GDM1 (cell line): ENCODE measurements around the gene HBS1L.

Experiments used
- DNase-seq: peaks from one replicate; lab custom pipeline; 2025; lab: John Stamatoyannopoulos, UW

HBS1L gene

GRCh38 chr6:134999107-134999506 is 55.5 kb downstream of the HBS1L start:
- no peak for DNase-seq

GRCh38 chr6:134997133-134997995 is 57.3 kb downstream of the HBS1L start:
- no peak for DNase-seq

- no peak for DNase-seq
These were observed 59.1 kb downstream of the HBS1L start for GRCh38 chr6:134995536-134995935.

- DNase-seq = no peak
These were observed 60.2 kb downstream of the HBS1L start for GRCh38 chr6:134994431-134994830.

- no peak for DNase-seq
These were observed 62.5 kb downstream of the HBS1L start for GRCh38 chr6:134992155-134992554.

- no peak for DNase-seq
These were observed 64.4 kb downstream of the HBS1L start for GRCh38 chr6:134990262-134990661.

DNA sequence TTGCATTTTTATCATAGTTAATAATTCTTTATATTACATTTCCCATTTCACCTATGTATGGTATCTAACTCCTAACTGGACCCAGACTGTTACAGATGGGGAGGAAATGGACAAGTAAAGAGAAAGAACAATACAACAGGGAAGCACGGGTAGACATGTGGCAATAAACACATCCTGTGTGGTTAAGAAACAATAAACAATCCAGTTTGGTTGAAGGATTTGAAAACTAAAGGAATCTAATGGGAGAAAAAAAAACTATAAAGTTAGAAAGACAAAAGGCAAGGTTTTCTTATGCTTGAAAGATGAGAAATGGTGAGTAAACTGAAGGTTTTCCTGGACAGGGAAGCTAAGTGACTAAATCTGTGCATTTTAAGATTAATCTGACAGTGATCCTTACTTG is 69.8 kb downstream of the HBS1L start:
- no peak for DNase-seq

- DNase-seq = no peak
These were observed 70.8 kb downstream of the HBS1L start for GRCh38 chr6:134983823-134984222.

DNA sequence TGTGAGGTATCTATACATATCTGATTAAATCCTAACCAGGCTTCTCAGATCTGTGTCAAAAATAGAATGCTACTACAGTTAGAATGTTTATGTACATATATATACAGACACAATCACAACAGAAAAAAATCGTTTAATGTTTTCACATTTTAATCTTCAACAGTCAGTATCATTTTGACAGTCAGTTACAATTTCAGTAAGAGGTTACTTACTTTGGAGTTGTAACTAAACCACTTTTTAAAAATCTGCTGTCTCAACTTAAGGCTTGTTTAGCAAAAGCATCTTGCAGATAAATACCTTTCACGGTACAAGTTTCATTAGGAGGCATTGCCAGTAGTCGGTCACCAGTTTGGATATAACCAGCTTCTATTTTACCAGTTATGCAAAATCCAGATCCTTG is 72.5 kb downstream of the HBS1L start:
- no peak for DNase-seq

- no peak for DNase-seq
These were observed 73.8 kb downstream of the HBS1L start for GRCh38 chr6:134980846-134981245.

- DNase-seq = no peak
These were observed 75.5 kb downstream of the HBS1L start for GRCh38 chr6:134979142-134979541.

DNA sequence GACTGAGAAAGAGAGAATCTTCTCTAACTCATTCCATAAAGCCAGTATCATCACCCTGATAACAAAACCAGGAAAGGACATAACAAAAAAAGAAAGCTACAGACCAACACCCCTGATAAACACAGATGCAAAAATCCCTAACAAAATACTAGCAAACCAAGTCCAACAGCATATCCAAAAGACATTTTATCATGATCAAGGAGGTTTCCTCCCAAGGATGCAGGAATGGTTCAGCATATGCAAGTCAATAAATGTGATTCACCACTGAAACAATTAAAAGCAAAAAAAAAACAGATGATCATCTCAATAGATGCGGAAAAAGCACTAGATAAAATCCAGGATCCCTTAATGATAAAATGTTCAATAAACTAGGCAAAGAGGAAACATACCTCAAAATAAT is 80.3 kb downstream of the HBS1L start:
- DNase-seq = no peak

DNA sequence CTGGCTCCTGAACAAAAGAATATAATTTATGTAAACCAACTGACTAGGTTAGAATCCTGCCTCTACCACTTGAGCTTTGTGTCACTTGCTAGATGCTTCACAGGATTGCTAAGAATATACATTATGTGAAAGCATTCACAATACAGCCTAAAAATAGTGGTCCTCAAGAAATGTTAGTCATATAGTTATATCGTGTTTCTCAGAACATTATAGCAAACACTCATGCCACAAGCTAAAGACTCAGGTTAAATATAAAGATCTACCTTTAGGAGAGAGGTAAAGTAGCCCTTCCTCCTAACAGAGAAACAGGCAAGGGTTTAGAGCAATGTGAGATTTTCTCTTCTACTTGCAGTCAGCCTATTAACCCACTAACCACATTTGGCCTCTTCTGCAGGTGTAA is 86.9 kb downstream of the HBS1L start:
- DNase-seq = no peak

DNA sequence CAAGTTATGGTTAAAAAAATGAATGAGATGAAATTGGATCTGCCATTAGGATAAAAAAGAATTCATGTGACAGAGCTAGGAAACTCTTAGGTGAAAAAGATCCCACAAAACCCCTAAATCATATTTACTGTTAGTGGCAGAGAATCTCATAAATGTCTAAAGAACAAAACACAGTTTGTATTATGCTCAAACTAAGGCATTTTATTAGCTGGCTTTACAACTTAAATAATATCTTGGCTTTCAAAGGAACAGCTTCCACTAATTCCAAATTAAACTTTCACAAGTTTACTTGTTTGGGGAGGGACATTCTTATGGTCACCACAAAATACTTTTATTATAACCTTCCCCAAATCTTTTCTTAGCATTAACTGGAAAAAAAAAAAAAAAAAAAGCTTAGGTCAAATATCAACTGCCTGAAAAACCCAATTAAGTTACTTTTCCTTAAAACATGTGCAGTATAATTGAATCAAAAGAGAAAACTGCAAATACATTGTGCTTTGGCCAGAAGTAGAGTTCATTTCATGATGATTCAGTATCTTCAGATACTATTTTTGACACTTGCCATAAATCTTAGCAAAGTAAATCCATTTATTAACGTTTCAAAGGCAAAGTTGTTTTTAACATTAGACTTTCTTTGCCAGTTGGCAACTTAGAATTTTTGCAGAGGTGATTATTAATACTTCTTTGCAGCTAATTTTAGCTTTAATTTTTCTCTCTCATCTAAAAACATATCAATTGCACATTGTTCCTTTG is 90.0 kb downstream of the HBS1L start:
- no peak for DNase-seq

DNA sequence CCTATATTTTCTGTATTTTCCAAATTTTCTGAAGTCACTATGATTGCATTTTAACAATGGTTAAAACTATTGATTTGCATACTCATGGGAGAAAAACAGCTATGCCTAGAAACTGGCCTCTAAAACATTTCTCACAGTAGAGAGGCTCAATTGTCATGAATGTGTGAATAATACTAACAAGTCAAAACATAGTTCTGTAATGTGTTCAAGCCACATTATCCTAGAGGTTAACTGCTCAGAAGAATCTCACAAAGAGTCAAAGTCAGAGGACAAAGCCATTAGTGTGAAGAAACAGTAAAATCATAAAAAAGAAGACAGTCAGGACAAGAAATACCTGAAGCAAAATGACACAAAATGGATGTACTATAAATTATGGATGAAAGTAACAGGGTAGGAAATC is 92.2 kb downstream of the HBS1L start:
- no peak for DNase-seq

DNA sequence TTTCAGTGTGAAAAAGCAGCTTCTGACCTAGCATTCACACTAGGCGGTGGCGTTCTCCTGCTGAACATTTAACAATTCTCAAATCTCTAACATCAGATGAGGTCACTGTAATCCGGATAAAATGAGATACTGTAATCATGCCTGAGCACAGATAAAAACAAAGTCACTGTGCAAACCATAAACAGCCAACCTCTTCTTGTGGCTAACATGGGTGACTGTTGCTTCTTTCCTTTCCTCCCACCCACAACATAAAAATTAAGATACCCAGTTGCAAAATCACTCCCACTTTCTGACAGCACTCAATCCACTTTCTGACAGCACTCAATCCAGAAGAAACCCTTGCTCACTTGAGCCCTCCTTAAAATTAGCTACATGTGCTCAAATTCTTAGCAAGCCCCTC is 93.3 kb downstream of the HBS1L start:
- no peak for DNase-seq

GRCh38 chr6:134959603-134960002 is 95.0 kb downstream of the HBS1L start:
- no peak for DNase-seq

- DNase-seq = no peak
These were observed 97.9 kb downstream of the HBS1L start for GRCh38 chr6:134956676-134957075.

- DNase-seq = no peak
These were observed 98.6 kb downstream of the HBS1L start for GRCh38 chr6:134956032-134956431.

DNA sequence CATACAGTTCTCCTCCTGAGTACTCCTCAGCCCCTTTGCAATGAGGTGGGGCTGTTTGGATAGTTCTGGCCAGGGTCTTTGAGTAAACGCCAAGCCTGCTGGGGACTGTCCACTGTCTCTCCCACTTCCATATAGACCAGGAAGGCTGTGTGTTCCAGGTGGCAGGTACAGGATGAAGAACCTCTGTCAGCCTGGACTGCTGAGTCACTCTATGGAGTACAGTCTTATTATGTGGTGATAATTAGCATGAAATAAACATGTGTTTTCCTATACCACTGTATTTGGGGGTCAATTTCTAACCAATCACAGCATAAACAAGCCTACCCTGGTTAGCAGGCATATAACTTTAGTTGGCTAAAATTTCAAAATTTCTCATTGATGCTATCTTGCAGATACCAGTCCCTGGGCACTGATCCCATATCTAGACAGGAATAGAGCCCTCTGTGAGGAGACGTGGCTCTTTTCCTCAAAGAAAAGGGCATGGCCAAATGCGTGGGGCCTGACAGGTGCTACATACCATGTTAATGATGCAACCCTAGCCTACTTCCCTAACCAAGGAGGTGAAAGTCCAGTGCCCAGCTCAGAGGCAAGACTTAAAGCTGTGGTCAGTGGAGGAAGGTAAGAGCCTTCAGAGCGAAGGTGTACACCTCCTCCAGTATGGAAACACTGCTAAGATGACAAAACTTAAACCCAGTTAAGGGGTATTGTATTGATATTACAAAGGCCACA is 100.2 kb downstream of the HBS1L start:
- no peak for DNase-seq

- no peak for DNase-seq
These were observed 102.9 kb downstream of the HBS1L start for GRCh38 chr6:134951494-134952263.

GRCh38 chr6:134950482-134950881 is 104.1 kb downstream of the HBS1L start:
- no peak for DNase-seq
